GM12878 (cell line): ENCODE data around the gene DGLUCY. TPM values are rescaled to one million over a fixed set of nuclear protein-coding genes. Genes with fewer than 3 reads are reported as not detected.
A peak's percentile ranks its signal among the peaks of the same experiment; 100 is the strongest.

Experiments used
- ASH2L ChIP-seq: fragments of 300-600, 200-600 bp; sonication (generic); IDR thresholded peaks from 2 replicates; pipeline ENCODE4 v1.6.1; 2017; ENCODE audit warnings: low read depth, mild to moderate bottlenecking, borderline replicate concordance
- CBFB ChIP-seq: IDR thresholded peaks from 2 replicates; pipeline ENCODE4 v1.6.1; 2016; ENCODE audit warnings: antibody characterized with exemption, low read depth
- CBX5 ChIP-seq: sonication (generic); IDR thresholded peaks from 2 replicates; pipeline ENCODE4 v1.6.1; 2016; ENCODE audit warnings: low read depth, moderate library complexity, mild to moderate bottlenecking, inconsistent platforms
- CHD4 ChIP-seq: fragments of 200-600 bp; sonication (generic); IDR thresholded peaks from 2 replicates; pipeline ENCODE4 v1.6.1; 2016; ENCODE audit warnings: mild to moderate bottlenecking
- CREM ChIP-seq: IDR thresholded peaks from 2 replicates; pipeline ENCODE4 v1.6.1; 2014; ENCODE audit warnings: antibody characterized with exemption, low read depth
- E2F8 ChIP-seq: fragments of 450-650 bp; IDR thresholded peaks from 2 replicates; pipeline ENCODE4 v1.6.1; 2018; ENCODE audit warnings: mild to moderate bottlenecking, low read depth, moderate library complexity; ENCODE audit not compliant: partially characterized antibody
- E4F1 ChIP-seq: fragments of 450-650 bp; IDR thresholded peaks from 2 replicates; pipeline ENCODE4 v1.6.1; 2018; ENCODE audit warnings: borderline replicate concordance, mild to moderate bottlenecking; ENCODE audit not compliant: partially characterized antibody
- ELK1 ChIP-seq: IDR thresholded peaks from 2 replicates; pipeline ENCODE4 v1.6.1; 2012; ENCODE audit warnings: low read depth, low read length, improper control_type of control experiment
- GABPA ChIP-seq: IDR thresholded peaks from 2 replicates; pipeline ENCODE4 v1.6.1; 2014; ENCODE audit warnings: antibody characterized with exemption, low read depth, mild to moderate bottlenecking, inconsistent platforms
- HDAC6 ChIP-seq: fragments of 200-600 bp; sonication (generic); IDR thresholded peaks from one replicate; pipeline ENCODE4 v1.8.0; 2017; ENCODE audit warnings: antibody characterized with exemption; ENCODE audit not compliant: unreplicated experiment
- NFYB ChIP-seq: IDR thresholded peaks from 2 replicates; pipeline ENCODE4 v1.6.1; 2011; ENCODE audit warnings: low read depth, mild to moderate bottlenecking, low read length, improper control_type of control experiment, moderate library complexity; ENCODE audit not compliant: insufficient read depth
- NKRF ChIP-seq: fragments of 450-650 bp; conservative IDR thresholded peaks from 2 replicates; pipeline ENCODE4 v1.6.1; 2017; ENCODE audit warnings: mild to moderate bottlenecking, moderate library complexity
- POLR2AphosphoS2 ChIP-seq: IDR thresholded peaks from 2 replicates; pipeline ENCODE4 v1.6.1; 2011; ENCODE audit warnings: low read depth, mild to moderate bottlenecking, low read length, improper control_type of control experiment, moderate library complexity
- RBBP5 ChIP-seq: fragments of 200-600 bp; sonication (generic); conservative IDR thresholded peaks from 2 replicates; pipeline ENCODE4 v1.6.1; 2016
- RCOR1 ChIP-seq: conservative IDR thresholded peaks from 2 replicates; pipeline ENCODE4 v1.6.1; 2012; ENCODE audit warnings: low read depth, low read length, improper control_type of control experiment
- SREBF2 ChIP-seq: IDR thresholded peaks from 2 replicates; pipeline ENCODE4 v1.6.1; 2012; ENCODE audit warnings: mild to moderate bottlenecking, low read length
- STAT3 ChIP-seq: IDR thresholded peaks from 2 replicates; pipeline ENCODE4 v1.6.1; 2011; ENCODE audit warnings: low read depth, low read length, improper control_type of control experiment
- SUPT20H ChIP-seq: IDR thresholded peaks from 2 replicates; pipeline ENCODE4 v1.6.1; 2011; ENCODE audit warnings: low read depth, mild to moderate bottlenecking, low read length, moderate library complexity, borderline replicate concordance; ENCODE audit not compliant: control insufficient read depth
- SUZ12 ChIP-seq: fragments of 200-600 bp; sonication (generic); IDR thresholded peaks from one replicate; pipeline ENCODE4 v1.6.1; 2018; ENCODE audit warnings: antibody characterized with exemption, mild to moderate bottlenecking; ENCODE audit not compliant: unreplicated experiment
- TCF12 ChIP-seq: IDR thresholded peaks from 2 replicates; pipeline ENCODE4 v1.6.1; 2011; ENCODE audit warnings: low read depth, mild to moderate bottlenecking, low read length
- ZNF384 ChIP-seq: IDR thresholded peaks from 2 replicates; pipeline ENCODE4 v1.6.1; 2012; ENCODE audit warnings: low read depth, mild to moderate bottlenecking, low read length, improper control_type of control experiment, borderline replicate concordance
- ZZZ3 ChIP-seq: IDR thresholded peaks from 2 replicates; pipeline ENCODE4 v1.6.1; 2011; ENCODE audit warnings: low read depth; ENCODE audit not compliant: control insufficient read depth, insufficient read length
- polyA plus RNA-seq, 11 experiments: library from polyadenylated mRNA; depleted of rRNA in 4 of 11; unstranded in 6 of 11; stranded (reverse) in 5 of 11; fragments of >200 nt; fragmentation: Nextera tagmentation in 4 of 11; fragmentation: Illumina TruSeq in 1 of 11; extraction: Ambion mirVana in 4 of 11; extraction: Trizol in 1 of 11; gene quantifications; 1 replicate in 1 of 11; 2 replicates in 10 of 11; pipeline versions ENCODE4 v1.2.1 to v1.2.3, GENCODE V29; 2011 to 2016; ENCODE audit warnings: inconsistent platforms in 2 of 11, missing spikeins in 2 of 11, low read depth in 1 of 11
- total RNA-seq, 4 experiments: library from RNA; depleted of rRNA in 3 of 4; stranded (reverse); fragments of >200 nt in 3 of 4; fragmentation: Illumina TruSeq in 1 of 4; extraction: Trizol in 1 of 4; gene quantifications; 2 replicates each; pipeline versions ENCODE4 v1.2.1 to v1.2.3, GENCODE V29; 2013 to 2021

The DGLUCY gene
- total and polyA plus RNA-seq, 10 of the 15 experiments (the other 5 are each of a cell fraction or from before 2014, with no cell fraction given): 15.0 to 70.3 (median 55.1) TPM

GRCh38 chr14:91078095-91078737, 35.7 kb upstream of the DGLUCY start (continued):
- TF ChIP-seq E4F1 (no peak), ZZZ3 (no peak), SUPT20H (no peak), STAT3 (no peak), ZNF384 (no peak), CHD4 (no peak), HDAC6 (no peak), ASH2L (no peak), CBX5 (no peak), RCOR1 (no peak), E2F8 (no peak), SREBF2 (no peak), ELK1 (no peak), RBBP5 (no peak), TCF12 (no peak), CREM (peak; percentile 71; the same call in 1 of the 2 replicates), NFYB (no peak), NKRF (peak; percentile 52; the same call in 1 of the 2 replicates), POLR2AphosphoS2 (no peak), CBFB (peak; percentile 85; the same call in 1 of the 2 replicates), SUZ12 (no peak), GABPA (0 out of 2 replicates have a peak, but pooled peaks have one; percentile 28)
